Measurements from ENCODE around the gene ZNF469. TPM values are rescaled to one million over a fixed set of nuclear protein-coding genes. Genes with fewer than 3 reads are reported as not detected.

Gene ZNF469
- polyA plus RNA-seq, 4 donors = under 0.01 to 0.64 (median 0.30) TPM; not detected in 1

DNA sequence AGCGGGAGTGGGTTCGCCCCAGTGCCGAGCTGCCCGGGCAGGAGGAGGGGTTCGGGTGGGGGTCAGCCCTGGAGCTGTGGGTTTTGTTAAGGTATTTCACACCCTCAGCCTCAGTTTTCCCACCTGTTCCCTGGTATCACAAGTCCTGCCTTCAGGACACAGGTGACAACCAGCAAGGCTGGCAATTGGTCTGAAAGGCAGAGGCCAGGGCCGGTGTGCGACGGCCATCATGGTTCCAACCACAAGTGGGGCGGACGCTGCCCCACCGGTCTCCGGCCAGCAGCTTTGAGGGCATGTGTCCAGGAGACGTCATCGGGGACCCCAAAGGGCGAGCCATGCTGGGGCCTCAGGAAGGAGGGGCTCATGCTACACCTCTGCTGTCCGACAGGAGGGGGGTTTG, 10.8 kb downstream of the ZNF469 start:
- H3K4me1 ChIP-seq (ENCODE audit: control insufficient read depth in 3 of 3, insufficient read depth in 2 of 3, low read depth in 1 of 3, low read length in 2 of 3) = no peaks in the 10 kb centered on the region
- 73 to 90% (median 84%) methylated on average over 11 to 16 of the region's 16 CpGs for WGBS, 3 donors
- H3K4me3 ChIP-seq (ENCODE audit: low read depth in 1 of 3, low read length in 3 of 3) = no peak overlapping the region
- DNase-seq = no peak
- FAIRE-seq = no peak
- H3K27ac ChIP-seq (ENCODE audit: low read depth in 1 of 3, low read length in 2 of 3) = no peak overlapping the region
- peaks cover 0 to 6% (median 2%) of the 10 kb centered on the region in 3 donors for H3K27me3 ChIP-seq (ENCODE audit: control insufficient read depth in 3 of 3, insufficient read depth in 3 of 3, low read length in 3 of 3)
- no peaks in the 10 kb centered on the region for H3K36me3 ChIP-seq (ENCODE audit: control insufficient read depth in 3 of 3, insufficient read depth in 2 of 3, low read depth in 1 of 3, low read length in 3 of 3)
- H3K9me3 ChIP-seq (ENCODE audit: control insufficient read depth in 2 of 2, insufficient read depth in 1 of 2, low read depth in 1 of 2, low read length in 1 of 2) = peaks cover 0 to 3% of the 10 kb centered on the region in 2 donors

DNA sequence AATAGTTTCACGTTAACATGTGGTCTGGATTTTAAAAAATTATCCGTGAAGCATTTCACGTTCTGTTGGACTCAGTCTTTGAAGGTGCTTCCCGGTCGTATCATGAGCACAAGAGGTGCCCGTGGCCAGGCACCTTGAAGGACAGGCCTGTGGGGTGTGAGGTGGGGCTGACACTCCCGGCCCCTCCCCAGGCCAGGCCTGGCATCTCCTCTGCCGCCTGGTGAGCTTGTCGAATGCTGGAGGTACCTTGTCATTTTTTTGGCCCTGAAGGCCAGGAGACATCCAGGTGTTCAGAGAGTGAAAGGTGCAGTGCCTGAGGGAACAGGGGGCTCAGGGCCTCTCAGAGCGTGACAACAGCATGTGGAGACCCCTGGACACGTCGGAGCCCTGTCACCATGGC, 11.7 kb downstream of the ZNF469 start:
- no peaks in the 10 kb centered on the region for H3K4me1 ChIP-seq (ENCODE audit: control insufficient read depth in 3 of 3, insufficient read depth in 2 of 3, low read depth in 1 of 3, low read length in 2 of 3)
- peaks cover 0 to 3% of the 10 kb centered on the region in 2 donors for H3K9me3 ChIP-seq (ENCODE audit: control insufficient read depth in 2 of 2, insufficient read depth in 1 of 2, low read depth in 1 of 2, low read length in 1 of 2)
- no peak overlapping the region for H3K4me3 ChIP-seq (ENCODE audit: low read depth in 1 of 3, low read length in 3 of 3)
- H3K27ac ChIP-seq (ENCODE audit: low read depth in 1 of 3, low read length in 2 of 3) = no peak overlapping the region
- no peaks in the 10 kb centered on the region for H3K36me3 ChIP-seq (ENCODE audit: control insufficient read depth in 3 of 3, insufficient read depth in 2 of 3, low read depth in 1 of 3, low read length in 3 of 3)
- WGBS, 3 donors = 69 to 83% (median 70%) methylated on average over 12 of the region's 12 CpGs
- peaks cover 0 to 6% (median 0%) of the 10 kb centered on the region in 3 donors for H3K27me3 ChIP-seq (ENCODE audit: control insufficient read depth in 3 of 3, insufficient read depth in 3 of 3, low read length in 3 of 3)
- DNase-seq (no peak), FAIRE-seq (no peak)

DNA sequence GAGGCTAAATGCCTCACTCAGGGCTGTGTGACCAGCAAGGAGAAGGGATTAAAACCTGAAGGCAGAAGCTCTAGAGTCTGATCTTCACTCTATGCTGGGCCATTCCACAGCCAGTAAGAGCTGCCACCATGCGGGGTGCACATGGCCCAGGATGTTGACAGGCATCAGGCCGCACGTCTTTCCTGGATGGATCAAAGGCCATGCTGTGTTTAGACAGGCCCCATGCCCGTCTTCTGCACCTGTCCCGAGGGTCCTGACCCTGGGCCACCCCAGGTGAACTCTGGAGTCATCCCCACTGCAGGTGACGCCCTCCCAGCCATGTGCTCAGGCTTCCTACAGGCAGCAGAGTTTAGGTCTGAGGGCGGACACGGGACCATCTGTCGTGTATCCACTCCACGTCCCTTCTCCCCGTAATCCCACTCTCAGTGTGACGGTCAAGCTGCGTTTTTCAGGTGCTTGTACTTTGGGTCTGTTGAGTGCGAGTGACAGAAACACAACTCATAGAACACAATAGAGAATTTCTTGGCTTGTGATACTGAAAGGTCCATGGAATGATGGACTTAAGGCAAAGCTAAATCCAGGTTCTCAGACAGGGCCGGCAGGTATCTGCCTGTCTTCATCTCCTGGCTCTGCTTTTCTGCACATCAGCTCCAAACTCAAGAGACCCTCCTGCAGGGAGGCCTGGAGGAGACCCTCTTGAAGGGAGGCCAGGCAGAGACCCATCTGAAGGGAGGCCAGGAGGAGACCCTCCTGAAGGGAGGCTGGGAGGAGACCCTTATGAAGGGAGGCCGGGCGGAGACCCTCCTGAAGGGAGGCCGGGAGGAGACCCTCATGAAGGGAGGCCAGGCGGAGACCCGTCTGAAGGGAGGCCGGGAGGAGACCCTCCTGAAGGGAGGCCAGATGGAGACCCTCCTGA, 13.2 kb downstream of the ZNF469 start:
- H3K4me3 ChIP-seq (ENCODE audit: low read depth in 1 of 3, low read length in 3 of 3) = no peak overlapping the region
- WGBS, 3 donors = 75 to 83% (median 78%) methylated on average over 21 of the region's 21 CpGs
- DNase-seq (no peak), FAIRE-seq (no peak)
- no peaks in the 10 kb centered on the region for H3K4me1 ChIP-seq (ENCODE audit: control insufficient read depth in 3 of 3, insufficient read depth in 2 of 3, low read depth in 1 of 3, low read length in 2 of 3)
- H3K27ac ChIP-seq (ENCODE audit: low read depth in 1 of 3, low read length in 2 of 3) = no peak overlapping the region
- H3K27me3 ChIP-seq (ENCODE audit: control insufficient read depth in 3 of 3, insufficient read depth in 3 of 3, low read length in 3 of 3) = peaks cover 0 to 4% (median 0%) of the 10 kb centered on the region in 3 donors
- peaks cover 0 to 3% of the 10 kb centered on the region in 2 donors for H3K9me3 ChIP-seq (ENCODE audit: control insufficient read depth in 2 of 2, insufficient read depth in 1 of 2, low read depth in 1 of 2, low read length in 1 of 2)
- no peaks in the 10 kb centered on the region for H3K36me3 ChIP-seq (ENCODE audit: control insufficient read depth in 3 of 3, insufficient read depth in 2 of 3, low read depth in 1 of 3, low read length in 3 of 3)

DNA sequence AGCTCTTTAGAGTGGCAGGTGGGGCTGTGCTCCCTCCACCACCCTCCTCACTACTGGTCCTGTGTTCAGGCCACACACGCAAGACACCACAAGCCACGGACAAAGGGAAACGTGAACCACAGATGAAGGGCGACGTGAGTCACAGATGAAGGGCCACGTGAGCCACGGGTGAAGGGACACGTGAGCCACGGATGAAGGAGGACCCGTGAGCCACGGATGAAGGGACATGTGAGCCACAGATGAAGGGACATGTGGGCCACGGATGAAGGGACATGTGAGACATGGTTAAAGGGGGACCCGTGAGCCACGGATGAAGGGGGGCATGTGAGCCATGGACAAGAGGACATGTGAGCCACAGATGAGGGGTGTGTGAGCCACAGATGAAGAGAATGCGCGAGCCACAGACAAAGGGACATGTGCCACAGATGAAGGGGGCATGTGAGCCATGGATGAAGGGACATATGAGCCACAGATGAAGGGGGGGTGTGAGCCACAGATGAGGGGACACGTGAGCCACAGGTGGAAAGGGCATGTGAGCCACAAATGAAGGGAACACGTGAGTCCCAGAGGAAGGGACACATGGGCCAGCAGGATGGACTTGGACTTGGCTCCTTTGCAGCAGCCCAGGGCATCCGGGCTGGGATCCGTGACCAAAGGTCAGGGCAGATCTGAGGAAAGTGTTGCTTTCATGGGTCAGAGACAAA, 15.6 kb downstream of the ZNF469 start:
- Histone ChIP-seq H3K9me3 (ENCODE audit: control insufficient read depth in 2 of 2, insufficient read depth in 1 of 2, low read depth in 1 of 2, low read length in 1 of 2) (peaks cover 0 to 3% of the 10 kb centered on the region in 2 donors), H3K36me3 (ENCODE audit: control insufficient read depth in 3 of 3, insufficient read depth in 2 of 3, low read depth in 1 of 3, low read length in 3 of 3) (no peaks in the 10 kb centered on the region), H3K4me3 (ENCODE audit: low read depth in 1 of 3, low read length in 3 of 3) (no peak overlapping the region), H3K27me3 (ENCODE audit: control insufficient read depth in 3 of 3, insufficient read depth in 3 of 3, low read length in 3 of 3) (peaks cover 0 to 4% (median 0%) of the 10 kb centered on the region in 3 donors), H3K27ac (ENCODE audit: low read depth in 1 of 3, low read length in 2 of 3) (no peak overlapping the region), H3K4me1 (ENCODE audit: control insufficient read depth in 3 of 3, insufficient read depth in 2 of 3, low read depth in 1 of 3, low read length in 2 of 3) (no peaks in the 10 kb centered on the region)
- WGBS, 3 donors = 73 to 92% (median 87%) methylated on average over 20 of the region's 20 CpGs
- DNase-seq (no peak), FAIRE-seq (no peak)

DNA sequence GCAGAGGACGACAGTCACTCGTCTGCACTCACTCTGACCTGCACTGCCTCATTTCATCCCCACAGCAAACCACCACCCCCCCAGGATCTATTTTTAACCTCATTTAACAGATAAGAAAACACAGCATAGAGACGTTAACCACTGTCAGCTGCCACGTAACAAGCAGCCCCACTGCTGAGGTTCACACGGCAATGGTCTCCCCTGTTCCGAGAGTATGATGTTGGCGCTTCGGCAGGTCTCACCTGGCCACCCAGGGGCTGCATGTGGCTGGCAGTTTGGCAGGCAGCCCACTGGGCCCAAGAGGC, 16.1 kb downstream of the ZNF469 start:
- Histone ChIP-seq H3K9me3 (ENCODE audit: control insufficient read depth in 2 of 2, insufficient read depth in 1 of 2, low read depth in 1 of 2, low read length in 1 of 2) (peaks cover 0 to 3% of the 10 kb centered on the region in 2 donors), H3K4me3 (ENCODE audit: low read depth in 1 of 3, low read length in 3 of 3) (no peak overlapping the region), H3K27ac (ENCODE audit: low read depth in 1 of 3, low read length in 2 of 3) (no peak overlapping the region), H3K4me1 (ENCODE audit: control insufficient read depth in 3 of 3, insufficient read depth in 2 of 3, low read depth in 1 of 3, low read length in 2 of 3) (no peaks in the 10 kb centered on the region), H3K27me3 (ENCODE audit: control insufficient read depth in 3 of 3, insufficient read depth in 3 of 3, low read length in 3 of 3) (peaks cover 0 to 4% (median 0%) of the 10 kb centered on the region in 3 donors), H3K36me3 (ENCODE audit: control insufficient read depth in 3 of 3, insufficient read depth in 2 of 3, low read depth in 1 of 3, low read length in 3 of 3) (no peaks in the 10 kb centered on the region)
- DNase-seq (no peak), FAIRE-seq (no peak)
- 75 to 86% (median 82%) methylated on average over 8 of the region's 8 CpGs for WGBS, 3 donors

DNA sequence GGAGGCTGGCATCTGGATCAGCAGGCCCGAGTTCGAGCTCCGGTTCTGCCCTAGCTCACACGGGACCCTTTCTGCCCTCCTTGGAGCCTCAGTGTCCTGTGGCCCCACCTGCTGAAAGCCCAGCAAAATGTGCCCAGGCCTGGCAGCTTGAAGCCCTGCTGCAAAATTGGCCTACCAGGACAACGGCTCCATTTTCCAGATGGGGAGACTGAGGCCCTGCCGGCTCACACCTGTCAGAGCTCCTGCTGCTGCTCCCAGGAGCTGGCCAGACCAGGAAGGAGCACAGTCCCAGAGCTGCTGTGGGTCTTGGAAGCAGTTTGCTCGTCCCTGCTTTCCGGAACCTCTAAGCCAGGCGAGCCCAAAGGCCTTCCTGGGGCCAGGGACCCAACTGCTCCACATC, 17.4 kb downstream of the ZNF469 start:
- no peak for DNase-seq
- WGBS, 3 donors = 92 to 97% (median 92%) methylated on average over 9 of the region's 9 CpGs
- no peak overlapping the region for H3K4me3 ChIP-seq (ENCODE audit: low read depth in 1 of 3, low read length in 3 of 3)
- no peaks in the 10 kb centered on the region for H3K36me3 ChIP-seq (ENCODE audit: control insufficient read depth in 3 of 3, insufficient read depth in 2 of 3, low read depth in 1 of 3, low read length in 3 of 3)
- no peak overlapping the region for H3K27ac ChIP-seq (ENCODE audit: low read depth in 1 of 3, low read length in 2 of 3)
- H3K9me3 ChIP-seq (ENCODE audit: control insufficient read depth in 2 of 2, insufficient read depth in 1 of 2, low read depth in 1 of 2, low read length in 1 of 2) = peaks cover 0 to 3% of the 10 kb centered on the region in 2 donors
- FAIRE-seq = no peak
- no peaks in the 10 kb centered on the region for H3K4me1 ChIP-seq (ENCODE audit: control insufficient read depth in 3 of 3, insufficient read depth in 2 of 3, low read depth in 1 of 3, low read length in 2 of 3)
- no peaks in the 10 kb centered on the region for H3K27me3 ChIP-seq (ENCODE audit: control insufficient read depth in 3 of 3, insufficient read depth in 3 of 3, low read length in 3 of 3)

DNA sequence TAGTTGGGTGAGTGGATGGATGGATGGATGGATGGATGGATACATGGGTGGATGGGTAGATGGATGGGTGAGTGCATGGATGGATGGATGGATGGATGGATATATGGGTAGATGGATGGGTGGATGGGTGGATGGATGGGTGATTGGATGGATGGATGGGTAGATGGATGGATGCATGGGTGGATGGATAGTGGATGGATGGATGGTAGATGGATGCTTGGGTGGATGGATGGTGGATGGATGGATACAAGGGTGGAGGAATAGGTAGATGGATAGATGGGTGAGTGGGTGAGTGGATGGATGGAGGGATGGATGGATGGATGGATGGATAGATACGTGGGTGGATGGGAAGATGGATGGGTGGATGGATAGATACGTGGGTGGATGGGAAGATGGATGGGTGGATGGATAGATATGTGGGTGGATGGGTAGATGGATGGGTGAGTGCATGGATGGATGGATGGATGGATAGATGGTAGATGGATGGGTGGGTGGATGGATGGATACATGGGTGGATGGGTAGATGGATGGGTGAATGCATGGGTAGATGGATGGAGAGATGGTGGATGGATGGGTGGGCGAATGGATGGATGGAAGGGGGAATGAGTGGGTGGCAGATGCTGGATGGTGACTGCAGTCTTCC, 19.0 kb downstream of the ZNF469 start:
- 60 to 81% (median 81%) methylated on average over 3 of the region's 3 CpGs for WGBS, 3 donors
- H3K27me3 ChIP-seq (ENCODE audit: control insufficient read depth in 3 of 3, insufficient read depth in 3 of 3, low read length in 3 of 3) = peaks cover 0 to 12% (median 0%) of the 10 kb centered on the region in 3 donors
- H3K4me3 ChIP-seq (ENCODE audit: low read depth in 1 of 3, low read length in 3 of 3) = no peak overlapping the region
- H3K9me3 ChIP-seq (ENCODE audit: control insufficient read depth in 2 of 2, insufficient read depth in 1 of 2, low read depth in 1 of 2, low read length in 1 of 2) = peaks cover 0 to 3% of the 10 kb centered on the region in 2 donors
- no peaks in the 10 kb centered on the region for H3K36me3 ChIP-seq (ENCODE audit: control insufficient read depth in 3 of 3, insufficient read depth in 2 of 3, low read depth in 1 of 3, low read length in 3 of 3)
- no peaks in the 10 kb centered on the region for H3K4me1 ChIP-seq (ENCODE audit: control insufficient read depth in 3 of 3, insufficient read depth in 2 of 3, low read depth in 1 of 3, low read length in 2 of 3)
- H3K27ac ChIP-seq (ENCODE audit: low read depth in 1 of 3, low read length in 2 of 3) = no peak overlapping the region
- FAIRE-seq (no peak), DNase-seq (no peak)

DNA sequence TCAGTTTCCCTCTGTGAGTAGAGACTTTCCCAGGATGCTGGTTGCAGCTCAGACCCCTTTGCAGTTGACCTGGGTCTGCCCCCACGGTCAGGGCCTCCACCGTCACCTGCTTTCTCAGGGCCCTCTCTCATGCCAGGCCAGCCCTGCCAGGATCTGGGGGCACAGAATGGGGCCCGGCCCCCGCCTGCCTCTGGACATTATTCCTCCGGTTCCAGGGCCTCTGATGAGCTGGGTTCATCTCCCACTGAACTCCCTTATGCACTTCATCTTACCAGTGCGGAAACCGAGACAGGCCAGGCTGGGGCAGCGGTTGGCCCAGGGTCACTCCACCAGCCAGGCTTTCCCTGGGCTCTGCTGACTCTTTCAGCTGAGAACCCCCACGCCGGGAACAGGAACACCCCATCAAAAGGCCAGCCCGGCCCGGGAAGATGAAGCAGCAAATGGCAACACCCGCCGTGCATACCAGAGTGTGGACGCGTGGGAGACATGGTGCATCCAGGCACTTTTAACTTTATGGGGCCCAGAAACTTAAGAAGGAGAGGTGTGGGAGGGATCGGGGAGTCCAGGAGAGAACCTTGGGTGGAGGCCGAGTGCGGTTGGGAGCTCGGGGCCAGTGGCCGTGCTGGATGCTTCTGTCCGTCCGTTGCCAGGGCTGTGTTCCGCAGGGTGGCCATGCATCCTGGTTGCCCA, 19.9 kb downstream of the ZNF469 start:
- Histone ChIP-seq H3K4me3 (ENCODE audit: low read depth in 1 of 3, low read length in 3 of 3) (no peak overlapping the region), H3K27ac (ENCODE audit: low read depth in 1 of 3, low read length in 2 of 3) (no peak overlapping the region), H3K4me1 (ENCODE audit: control insufficient read depth in 3 of 3, insufficient read depth in 2 of 3, low read depth in 1 of 3, low read length in 2 of 3) (no peaks in the 10 kb centered on the region), H3K36me3 (ENCODE audit: control insufficient read depth in 3 of 3, insufficient read depth in 2 of 3, low read depth in 1 of 3, low read length in 3 of 3) (no peaks in the 10 kb centered on the region), H3K27me3 (ENCODE audit: control insufficient read depth in 3 of 3, insufficient read depth in 3 of 3, low read length in 3 of 3) (peaks cover 0 to 12% (median 0%) of the 10 kb centered on the region in 3 donors), H3K9me3 (ENCODE audit: control insufficient read depth in 2 of 2, insufficient read depth in 1 of 2, low read depth in 1 of 2, low read length in 1 of 2) (peaks cover 0 to 3% of the 10 kb centered on the region in 2 donors)
- FAIRE-seq (no peak), DNase-seq (no peak)
- WGBS, 3 donors = 73 to 79% (median 77%) methylated on average over 24 of the region's 24 CpGs
